ENCODE results near the gene NPW. TPM values are rescaled to one million over a fixed set of nuclear protein-coding genes. Genes with fewer than 3 reads are reported as not detected.
A peak's percentile ranks its signal among the peaks of the same experiment; 100 is the strongest.

Gene NPW
- total and polyA plus RNA-seq, 2 of the 8 experiments (the other 6 are each of a cell fraction or from before 2014, with no cell fraction given) = 4.0 to 10.3 TPM

- TF ChIP-seq POLR2A (IDR thresholded peaks at IDR 0.05; ENCODE audit: control extremely low read depth in 1 of 2, low read depth in 2 of 2, low read length in 2 of 2) (no peak), SIRT6 (IDR thresholded peaks at IDR 0.05; ENCODE audit: low read length) (no peak), JUND (IDR thresholded peaks at IDR 0.05; ENCODE audit: low read length) (no peak), SAP30 (IDR thresholded peaks at IDR 0.05; ENCODE audit: insufficient read depth, insufficient replicate concordance, low read length) (no peak), KDM4A (IDR thresholded peaks at IDR 0.05; ENCODE audit: low read depth, low read length, severe bottlenecking) (peak; percentile 17), HDAC2 (IDR thresholded peaks at IDR 0.05; ENCODE audit: borderline replicate concordance in 1 of 2, low read depth in 2 of 2, low read length in 2 of 2) (no peak), RBBP5 (IDR thresholded peaks at IDR 0.05; ENCODE audit: borderline replicate concordance, low read depth, low read length) (no peak)
Measured at GRCh38 chr16:2027024-2028010, 7.7 kb downstream of the NPW start (continued).
